Measurements from ENCODE around the gene WWOX.

GRCh38 chr16:78972986-78973385, 873.5 kb downstream of the WWOX start:
- no peak for TF ChIP-seq CTCF (IDR thresholded peaks at IDR 0.05 in 8 of 11, conservative IDR thresholded peaks at IDR 0.05 in 3 of 11)
- no peak for TF ChIP-seq POLR2A (IDR thresholded peaks at IDR 0.05)
- no peak for TF ChIP-seq POLR2AphosphoS5 (IDR thresholded peaks at IDR 0.05)
